Keratinocyte (primary cell): ENCODE data around the gene ARHGAP12. TPM values are rescaled to one million over a fixed set of nuclear protein-coding genes. Genes with fewer than 3 reads are reported as not detected.
"Not testable (repeated sequence)": the region's sequence is repeated elsewhere in the genome, so short reads cannot be mapped to it uniquely, and the experiment has no call there.

Source experiments
- DNase-seq: peaks from one replicate; pipeline ENCODE4 v3.0.0-alpha.2; 2011; ENCODE audit warnings: low read depth, missing footprints, low spot score
- FAIRE-seq: peaks from 2 replicates; lab custom pipeline; 2011; peaks lifted over from hg19 to GRCh38; lab: Jason Lieb, UNC
- H2AFZ ChIP-seq: 2 replicates; pipeline ENCODE4 v1.6.0; 2012; ENCODE audit warnings: low read length, control low read depth, inconsistent platforms; ENCODE audit not compliant: control insufficient read depth
- H3K27ac ChIP-seq: 2 replicates; pipeline ENCODE4 v1.5.1; 2011; ENCODE audit warnings: low read length; ENCODE audit not compliant: control insufficient read depth, insufficient read depth
- H3K27me3 ChIP-seq: 3 replicates; pipeline ENCODE4 v1.6.0; 2011; ENCODE audit warnings: low read length; ENCODE audit not compliant: control insufficient read depth, insufficient read depth; ENCODE audit errors: extremely low read depth
- H3K36me3 ChIP-seq, 2 experiments: 2 replicates in 1 of 2; 3 replicates in 1 of 2; pipeline ENCODE4 v1.5.1; 2011; ENCODE audit warnings: low read length in 2 of 2, mild to moderate bottlenecking in 1 of 2; ENCODE audit not compliant: control insufficient read depth in 2 of 2, insufficient read depth in 2 of 2; ENCODE audit errors: extremely low read depth in 1 of 2
- H3K4me1 ChIP-seq: 3 replicates; pipeline ENCODE4 v1.5.1; 2011; ENCODE audit warnings: low read length; ENCODE audit not compliant: control insufficient read depth, insufficient read depth; ENCODE audit errors: extremely low read depth
- H3K4me2 ChIP-seq: 3 replicates; pipeline ENCODE4 v1.6.0; 2011; ENCODE audit warnings: low read depth, low read length; ENCODE audit not compliant: control insufficient read depth, insufficient read depth; ENCODE audit errors: extremely low read depth
- H3K4me3 ChIP-seq, 3 experiments: fragments of 200-600 bp in 1 of 3; sonication (generic) in 1 of 3; 2 replicates in 2 of 3; 3 replicates in 1 of 3; pipeline ENCODE4 v1.5.1; 2011 to 2016; ENCODE audit warnings: low read length in 3 of 3, mild to moderate bottlenecking in 3 of 3, control low read depth in 2 of 3, inconsistent platforms in 1 of 3, low read depth in 1 of 3, mixed read lengths in 1 of 3, mixed run types in 1 of 3, moderate library complexity in 1 of 3; ENCODE audit not compliant: control insufficient read depth in 2 of 3, insufficient read depth in 2 of 3; ENCODE audit errors: extremely low read depth in 1 of 3
- H3K79me2 ChIP-seq: 2 replicates; pipeline ENCODE4 v1.6.0; 2012; ENCODE audit warnings: low read length; ENCODE audit not compliant: control insufficient read depth, insufficient read depth
- H3K9ac ChIP-seq: 3 replicates; pipeline ENCODE4 v1.6.0; 2011; ENCODE audit warnings: low read length; ENCODE audit not compliant: control insufficient read depth, insufficient read depth; ENCODE audit errors: extremely low read depth
- H3K9me1 ChIP-seq: 3 replicates; pipeline ENCODE4 v1.6.0; 2011; ENCODE audit warnings: low read length; ENCODE audit not compliant: control insufficient read depth, insufficient read depth; ENCODE audit errors: extremely low read depth
- H3K9me3 ChIP-seq: 2 replicates; pipeline ENCODE4 v1.5.1; 2012; ENCODE audit warnings: low read depth, low read length; ENCODE audit not compliant: control insufficient read depth
- H4K20me1 ChIP-seq: 3 replicates; pipeline ENCODE4 v1.6.0; 2011; ENCODE audit warnings: low read length; ENCODE audit not compliant: control insufficient read depth, insufficient read depth; ENCODE audit errors: extremely low read depth
- CTCF ChIP-seq, 3 experiments: IDR thresholded peaks in 1 of 3; conservative IDR thresholded peaks in 1 of 3; optimal IDR thresholded peaks in 1 of 3; 2 replicates in 2 of 3; 3 replicates in 1 of 3; pipeline versions ENCODE3 to v1.5.1; 2011; ENCODE audit warnings: low read length in 3 of 3, mild to moderate bottlenecking in 3 of 3, moderate library complexity in 2 of 3, control low read depth in 1 of 3, inconsistent platforms in 1 of 3; ENCODE audit not compliant: insufficient read depth in 2 of 3; ENCODE audit errors: extremely low read depth in 1 of 3
- EZH2 ChIP-seq: IDR thresholded peaks from one replicate; pipeline ENCODE4 v1.6.1; 2012; ENCODE audit warnings: inconsistent platforms, mild to moderate bottlenecking, low read length, moderate library complexity
- dilution Hi-C: fragments of 300-500 bp; cut with MboI; formaldehyde crosslinking; loops from one replicate; pipeline ENCODE4 v1.7.0; 2020; ENCODE audit warnings: low sequenced_read_pairs; ENCODE audit not compliant: extremely low pct_ligation_motif_present
- polyA plus RNA-seq, 5 experiments: library from polyadenylated mRNA; depleted of rRNA in 3 of 5; stranded (reverse) in 3 of 5; stranded (forward) in 1 of 5; unstranded in 1 of 5; fragments of >200 nt; gene quantifications; 1 replicate in 1 of 5; 2 replicates in 3 of 5; 3 replicates in 1 of 5; pipeline versions ENCODE4 v1.2.1 to v1.2.3, GENCODE V29; 2011 to 2012; ENCODE audit warnings: missing spikeins in 2 of 5, low read depth in 1 of 5, low replicate concordance in 1 of 5

Gene ARHGAP12
- polyA plus RNA-seq, 1 donor (not counting 4 experiments of a cell fraction or from before 2014, with no cell fraction given): 26.6 TPM

DNA sequence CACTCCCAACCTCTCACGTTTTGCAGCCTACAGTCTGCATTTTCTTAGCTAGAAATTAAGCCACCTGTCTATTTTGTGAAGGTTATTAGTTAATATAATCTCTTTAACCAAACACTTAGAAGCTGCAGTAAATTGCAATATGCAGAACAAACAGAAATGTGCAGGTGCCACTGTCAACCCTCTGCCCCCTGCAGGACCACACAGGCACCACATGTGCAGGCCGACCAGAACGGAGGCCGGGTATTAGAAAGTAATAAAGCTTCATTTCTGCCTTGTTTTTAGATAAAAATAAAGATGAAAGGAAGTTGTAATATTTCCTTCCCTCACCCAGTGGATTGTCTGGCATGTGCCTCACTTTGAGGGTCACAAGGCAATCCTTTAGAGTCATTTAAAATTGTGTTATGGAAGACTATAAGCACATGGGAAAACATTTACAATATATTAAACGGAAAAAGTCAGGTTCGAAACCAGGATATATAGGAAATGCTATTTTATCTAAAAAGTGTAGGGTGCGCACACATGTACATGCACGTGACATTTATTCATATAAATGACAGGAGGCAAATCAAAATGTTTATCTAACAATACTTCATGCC, 158.2 kb downstream of the ARHGAP12 start:
- Histone ChIP-seq H3K27ac (no peak overlapping the region), H3K4me3 (no peak overlapping the region)
- DNase-seq: no peak

DNA sequence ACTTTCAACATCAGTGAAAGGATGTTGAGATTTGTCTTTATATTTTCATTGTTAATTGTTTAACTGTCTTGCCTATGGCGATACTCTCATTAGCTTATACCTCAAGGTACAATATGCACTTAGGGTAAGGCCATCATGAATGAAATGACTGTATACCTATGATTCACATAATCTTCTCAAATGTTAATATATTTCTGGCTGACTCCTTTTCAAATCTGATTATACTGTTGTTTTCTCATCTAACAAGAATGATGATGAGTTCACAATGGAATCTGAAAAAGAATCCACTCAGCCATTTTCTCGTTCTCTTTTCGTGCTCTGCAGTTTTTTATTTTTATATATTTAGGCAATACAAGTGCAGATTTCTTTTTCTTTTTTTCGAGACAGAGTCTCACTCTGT, 159.1 kb downstream of the ARHGAP12 start:
- Histone ChIP-seq H3K9me3 (no peaks in the 10 kb centered on the region), H3K27ac (peak overlapping the region; percentile 82), H3K9me1 (no peaks in the 10 kb centered on the region), H4K20me1 (no peaks in the 10 kb centered on the region), H2AFZ (no peak overlapping the region), H3K4me1 (peaks cover 14% of the 10 kb centered on the region), H3K27me3 (no peaks in the 10 kb centered on the region), H3K4me2 (no peak overlapping the region), H3K4me3 (no peak overlapping the region), H3K79me2 (no peaks in the 10 kb centered on the region), H3K36me3 (no peaks in the 10 kb centered on the region), H3K9ac (no peak overlapping the region)
- DNase-seq: no peak
- TF ChIP-seq CTCF (optimal IDR thresholded peaks at IDR 0.05 in 1 of 3, IDR thresholded peaks at IDR 0.05 in 1 of 3, conservative IDR thresholded peaks at IDR 0.05 in 1 of 3; ENCODE audit: extremely low read depth in 1 of 3, insufficient read depth in 2 of 3, low read length in 3 of 3) (no peak), EZH2 (no peak)
- dilution Hi-C loops: no loop called here
- peak; percentile 83 for FAIRE-seq

More for the DNA sequence above, 158.2 kb downstream of the ARHGAP12 start:
- no peaks in the 10 kb centered on the region for H3K79me2 ChIP-seq
- no peak overlapping the region for H3K9ac ChIP-seq
- no peaks in the 10 kb centered on the region for H4K20me1 ChIP-seq
- dilution Hi-C loops: no loop called here
- peaks cover 14% of the 10 kb centered on the region for H3K4me1 ChIP-seq
- H3K27me3 ChIP-seq: no peaks in the 10 kb centered on the region
- H3K9me1 ChIP-seq: no peaks in the 10 kb centered on the region
- FAIRE-seq: no peak
- no peaks in the 10 kb centered on the region for H3K36me3 ChIP-seq
- no peaks in the 10 kb centered on the region for H3K9me3 ChIP-seq
- no peak overlapping the region for H2AFZ ChIP-seq
- no peak overlapping the region for H3K4me2 ChIP-seq
- peak; percentile 6 to 26 (median 24) for TF ChIP-seq CTCF (optimal IDR thresholded peaks at IDR 0.05 in 1 of 3, IDR thresholded peaks at IDR 0.05 in 1 of 3, conservative IDR thresholded peaks at IDR 0.05 in 1 of 3; ENCODE audit: extremely low read depth in 1 of 3, insufficient read depth in 2 of 3, low read length in 3 of 3)
- no peak for TF ChIP-seq EZH2

GRCh38 chr10:31768935-31769334, 159.7 kb downstream of the ARHGAP12 start:
- dilution Hi-C loops, H4K20me1 ChIP-seq, DNase-seq, H3K27me3 ChIP-seq, H3K4me3 ChIP-seq, H3K9me3 ChIP-seq, H3K36me3 ChIP-seq, H2AFZ ChIP-seq, H3K9me1 ChIP-seq, H3K9ac ChIP-seq, H3K79me2 ChIP-seq, H3K4me2 ChIP-seq, FAIRE-seq: not testable (repeated sequence)
- Histone ChIP-seq H3K27ac (peak overlapping the region; percentile 82), H3K4me1 (peaks cover 14% of the 10 kb centered on the region)
